ENCODE measurements around the gene DDC.

- TF ChIP-seq CTCF (IDR thresholded peaks at IDR 0.05 in 4 of 5, conservative IDR thresholded peaks at IDR 0.05 in 1 of 5) (no peak), POLR2A (IDR thresholded peaks at IDR 0.05) (no peak)
These were observed 73.3 kb downstream of the DDC start for GRCh38 chr7:50491943-50492342.
